ENCODE results near the gene C10orf71. TPM values are rescaled to one million over a fixed set of nuclear protein-coding genes. Genes with fewer than 3 reads are reported as not detected.

The C10orf71 gene
- total RNA-seq, 1 donor from 2014 or later: not detected

DNA sequence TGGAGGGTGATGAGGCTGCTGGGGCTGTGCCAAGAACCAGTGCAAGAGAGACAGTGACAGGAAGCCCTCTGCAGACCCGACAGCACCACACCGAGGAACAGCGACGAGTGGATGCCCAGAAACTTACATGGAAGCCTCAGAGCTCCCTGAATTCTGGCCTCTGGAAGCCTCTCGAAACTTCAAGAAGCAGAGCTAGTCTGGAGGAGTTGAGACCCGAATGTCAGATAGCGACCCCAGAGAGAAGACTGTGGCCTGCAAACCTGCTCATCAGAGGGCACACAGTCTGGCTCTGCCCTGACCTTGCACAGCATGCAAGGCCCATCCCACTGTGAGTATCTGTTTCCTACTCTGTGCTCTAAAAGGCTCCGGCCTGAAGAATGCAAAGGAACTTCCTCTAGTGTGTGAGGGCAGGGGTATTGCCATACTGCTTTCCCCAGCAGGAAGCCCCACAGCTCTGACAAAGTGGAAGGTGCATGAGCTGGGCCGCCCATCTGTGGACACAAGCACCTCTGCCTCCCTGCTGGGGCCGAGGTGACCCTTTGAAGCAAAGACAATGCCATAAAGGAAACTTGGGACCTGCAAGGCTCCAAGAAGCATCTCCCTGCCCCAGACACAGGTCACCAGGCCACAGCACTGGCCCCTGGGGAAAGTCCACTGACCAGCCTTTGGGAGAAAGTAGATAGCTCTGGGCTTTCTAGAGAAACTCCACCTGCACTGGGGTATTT, 10.5 kb upstream of the C10orf71 start:
- no peaks in the 10 kb centered on the region for H3K4me1 Mint-ChIP-seq (ENCODE audit: unreplicated experiment)
- H3K9me3 Mint-ChIP-seq: peaks cover 7% of the 10 kb centered on the region
- no peak overlapping the region for H3K27ac Mint-ChIP-seq
- no peak for TF ChIP-seq CTCF (conservative IDR thresholded peaks at IDR 0.05)
- no peaks in the 10 kb centered on the region for H3K36me3 Mint-ChIP-seq
- no peak overlapping the region for H3K4me3 Mint-ChIP-seq
- no peak for DNase-seq (ENCODE audit: extremely low spot score, unreplicated experiment)
- H3K27me3 Mint-ChIP-seq: peaks cover 15% of the 10 kb centered on the region

DNA sequence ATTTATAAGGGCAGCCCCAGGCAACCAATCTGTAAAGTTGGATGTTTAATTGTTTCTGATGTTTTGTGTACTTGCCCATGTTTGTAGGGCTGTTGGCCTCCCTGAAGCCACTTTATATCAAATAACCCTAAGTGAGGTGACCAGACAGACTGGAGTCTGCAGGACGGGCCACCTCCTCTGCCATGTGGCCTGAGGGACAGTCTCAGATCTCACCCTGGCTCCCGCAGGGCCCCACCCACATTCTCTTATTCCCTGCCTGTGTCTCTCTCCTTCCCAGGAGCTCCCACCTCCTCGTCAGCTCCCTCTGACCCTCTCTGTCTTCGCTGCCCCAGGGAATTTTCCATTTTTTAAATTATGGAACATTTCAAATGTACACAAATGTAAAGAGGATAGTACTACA, 9.5 kb upstream of the C10orf71 start:
- H3K27me3 Mint-ChIP-seq: peaks cover 15% of the 10 kb centered on the region
- H3K4me3 Mint-ChIP-seq: no peak overlapping the region
- no peak for TF ChIP-seq CTCF (conservative IDR thresholded peaks at IDR 0.05)
- DNase-seq (ENCODE audit: extremely low spot score, unreplicated experiment): no peak
- no peak overlapping the region for H3K27ac Mint-ChIP-seq
- no peaks in the 10 kb centered on the region for H3K4me1 Mint-ChIP-seq (ENCODE audit: unreplicated experiment)
- H3K9me3 Mint-ChIP-seq: peaks cover 7% of the 10 kb centered on the region
- no peaks in the 10 kb centered on the region for H3K36me3 Mint-ChIP-seq

GRCh38 chr10:49290131-49290530, 8.8 kb upstream of the C10orf71 start:
- no peak for TF ChIP-seq CTCF (conservative IDR thresholded peaks at IDR 0.05)
- peaks cover 15% of the 10 kb centered on the region for H3K27me3 Mint-ChIP-seq
- H3K36me3 Mint-ChIP-seq: no peaks in the 10 kb centered on the region
- no peak overlapping the region for H3K4me3 Mint-ChIP-seq
- no peak overlapping the region for H3K27ac Mint-ChIP-seq
- peaks cover 2% of the 10 kb centered on the region for H3K9me3 Mint-ChIP-seq
- DNase-seq (ENCODE audit: extremely low spot score, unreplicated experiment): no peak
- no peaks in the 10 kb centered on the region for H3K4me1 Mint-ChIP-seq (ENCODE audit: unreplicated experiment)

DNA sequence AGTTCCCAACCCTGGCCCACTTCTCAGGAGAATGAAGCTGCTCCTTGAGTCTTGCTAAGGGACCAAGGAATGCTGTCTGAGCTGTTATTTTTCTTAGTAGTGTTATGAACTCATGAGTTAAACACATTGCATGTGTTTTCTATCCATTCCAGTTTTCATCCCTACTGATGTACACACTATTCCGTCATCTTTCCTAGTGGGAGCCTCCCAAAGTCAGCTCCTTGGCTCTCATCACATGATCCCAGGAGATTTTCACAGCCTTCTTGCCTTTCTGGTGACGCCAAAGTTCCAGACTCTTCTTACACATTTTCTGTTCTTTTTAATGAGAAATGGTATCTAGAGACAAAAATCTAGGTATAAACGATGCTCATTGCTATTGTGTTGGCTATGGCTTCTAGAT, 8.4 kb upstream of the C10orf71 start:
- no peak overlapping the region for H3K27ac Mint-ChIP-seq
- H3K27me3 Mint-ChIP-seq: peaks cover 15% of the 10 kb centered on the region
- H3K4me3 Mint-ChIP-seq: no peak overlapping the region
- no peak for TF ChIP-seq CTCF (conservative IDR thresholded peaks at IDR 0.05)
- H3K36me3 Mint-ChIP-seq: no peaks in the 10 kb centered on the region
- no peaks in the 10 kb centered on the region for H3K9me3 Mint-ChIP-seq
- no peaks in the 10 kb centered on the region for H3K4me1 Mint-ChIP-seq (ENCODE audit: unreplicated experiment)
- no peak for DNase-seq (ENCODE audit: extremely low spot score, unreplicated experiment)

DNA sequence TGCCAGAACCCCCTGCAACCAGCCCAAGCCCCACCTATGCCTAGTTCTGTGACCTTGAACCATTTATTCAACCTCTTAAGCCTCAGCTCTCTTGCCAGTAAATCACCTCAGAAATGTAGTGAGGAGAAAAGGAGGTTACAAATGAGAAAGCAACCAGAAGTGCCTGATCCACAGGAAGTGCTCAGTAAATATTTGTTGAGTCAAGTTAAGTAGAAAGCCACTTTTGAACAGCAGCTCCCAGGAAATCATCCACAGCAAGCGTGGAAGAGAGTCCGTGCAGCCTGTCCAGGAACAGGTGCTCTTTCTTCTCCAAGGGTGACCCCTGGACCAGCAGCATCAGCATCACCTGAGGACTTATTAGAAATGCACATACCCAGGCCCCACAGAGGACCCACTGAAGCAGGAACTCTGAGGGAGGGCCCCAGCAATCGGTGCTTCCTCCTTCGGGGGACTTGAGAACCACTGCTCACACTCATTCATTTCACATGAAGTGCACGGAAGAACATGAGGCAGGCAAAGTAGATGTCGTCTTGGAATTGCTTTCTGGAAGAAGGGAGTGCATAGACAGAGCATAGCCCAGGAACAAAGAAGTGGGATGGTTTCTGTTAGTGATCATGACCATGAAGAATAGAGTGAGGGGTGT, 6.3 kb upstream of the C10orf71 start:
- H3K27me3 Mint-ChIP-seq: peaks cover 16% of the 10 kb centered on the region
- TF ChIP-seq CTCF (conservative IDR thresholded peaks at IDR 0.05): no peak
- no peaks in the 10 kb centered on the region for H3K9me3 Mint-ChIP-seq
- no peak overlapping the region for H3K4me3 Mint-ChIP-seq
- H3K36me3 Mint-ChIP-seq: no peaks in the 10 kb centered on the region
- H3K4me1 Mint-ChIP-seq (ENCODE audit: unreplicated experiment): peaks cover 10% of the 10 kb centered on the region
- DNase-seq (ENCODE audit: extremely low spot score, unreplicated experiment): no peak
- H3K27ac Mint-ChIP-seq: no peak overlapping the region

Data from type B pancreatic cell (in vitro differentiated cells).